ENCODE data around the gene FAM222B.

FAM222B gene

DNA sequence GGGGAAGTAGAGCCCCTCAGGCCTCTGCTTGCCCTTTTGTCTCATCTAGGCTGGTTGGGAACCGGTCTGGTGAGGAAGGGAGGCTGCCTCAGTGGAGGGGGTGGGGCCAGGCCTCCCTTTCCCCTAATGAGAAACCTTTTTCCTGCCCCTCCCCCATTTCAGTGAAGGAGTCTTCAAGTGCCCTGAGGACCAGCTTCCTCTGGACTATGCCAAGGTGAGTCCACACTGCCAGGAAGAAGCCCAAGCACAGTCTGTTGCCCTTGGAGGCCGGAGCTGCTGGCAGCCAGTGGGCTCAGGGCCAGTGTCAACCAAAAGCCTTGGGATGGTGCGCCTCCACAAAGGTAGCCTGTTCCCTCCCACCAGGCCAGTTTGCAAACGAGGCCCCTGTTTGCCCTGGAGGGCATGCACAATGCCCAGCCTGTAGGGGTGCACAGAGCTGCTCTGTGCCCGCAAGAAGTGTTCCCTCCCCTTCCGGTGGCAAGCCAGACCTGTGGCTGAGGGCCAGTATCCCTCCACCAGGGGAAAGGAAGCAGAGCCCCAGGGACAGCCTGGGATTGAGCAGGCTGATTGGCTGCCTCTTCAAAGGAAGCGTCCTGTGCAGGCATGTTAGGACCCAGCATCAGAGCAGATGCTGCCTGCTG lies 95.4 kb downstream of the FAM222B start:
- H3K4me2 ChIP-seq (ENCODE audit: low read length) = peak overlapping the region; percentile 96
- peaks cover 60% of the 10 kb centered on the region for H3K36me3 ChIP-seq (ENCODE audit: insufficient read depth, low read length)
- H3K9ac ChIP-seq (ENCODE audit: low read depth, low read length) = no peak overlapping the region
- no peaks in the 10 kb centered on the region for H3K27me3 ChIP-seq (ENCODE audit: control insufficient read depth, insufficient read depth, low read length)
- H3K9me3 ChIP-seq (replicated peaks; ENCODE audit: low read length) = no peaks in the 10 kb centered on the region
- H3K4me1 ChIP-seq (ENCODE audit: control insufficient read depth, insufficient read depth, low read length) = peaks cover 31% of the 10 kb centered on the region
- no peak overlapping the region for H3K4me3 ChIP-seq (ENCODE audit: low read length)

DNA sequence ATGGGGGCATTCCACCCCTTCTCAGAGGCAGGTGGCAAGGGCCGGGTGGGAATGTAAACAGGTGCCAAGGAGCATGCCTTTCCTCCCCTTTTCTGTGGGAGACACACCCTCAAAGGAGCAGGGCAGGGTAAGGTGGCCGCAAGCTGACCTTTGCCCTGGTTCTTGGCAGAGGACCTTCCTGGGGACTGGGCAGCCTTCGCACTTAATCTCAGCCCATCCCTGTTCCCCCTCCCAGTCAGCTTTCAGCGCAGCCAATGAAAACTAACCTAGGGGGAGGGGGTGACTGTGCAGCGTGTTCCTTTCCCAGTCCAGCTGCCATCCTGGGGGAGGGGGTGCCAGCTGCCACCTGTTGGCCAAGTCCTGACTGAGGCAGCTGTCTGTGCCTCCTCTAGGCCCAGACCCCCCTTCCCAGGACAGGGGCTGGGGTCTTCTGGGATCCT lies 96.0 kb downstream of the FAM222B start:
- Histone ChIP-seq H3K27me3 (ENCODE audit: control insufficient read depth, insufficient read depth, low read length) (no peaks in the 10 kb centered on the region), H3K4me3 (ENCODE audit: low read length) (peak overlapping the region; percentile 96), H3K4me1 (ENCODE audit: control insufficient read depth, insufficient read depth, low read length) (peaks cover 31% of the 10 kb centered on the region), H3K36me3 (ENCODE audit: insufficient read depth, low read length) (peaks cover 55% of the 10 kb centered on the region), H3K4me2 (ENCODE audit: low read length) (peak overlapping the region; percentile 96), H3K9ac (ENCODE audit: low read depth, low read length) (peak overlapping the region; percentile 9), H3K9me3 (replicated peaks; ENCODE audit: low read length) (no peaks in the 10 kb centered on the region)

DNA sequence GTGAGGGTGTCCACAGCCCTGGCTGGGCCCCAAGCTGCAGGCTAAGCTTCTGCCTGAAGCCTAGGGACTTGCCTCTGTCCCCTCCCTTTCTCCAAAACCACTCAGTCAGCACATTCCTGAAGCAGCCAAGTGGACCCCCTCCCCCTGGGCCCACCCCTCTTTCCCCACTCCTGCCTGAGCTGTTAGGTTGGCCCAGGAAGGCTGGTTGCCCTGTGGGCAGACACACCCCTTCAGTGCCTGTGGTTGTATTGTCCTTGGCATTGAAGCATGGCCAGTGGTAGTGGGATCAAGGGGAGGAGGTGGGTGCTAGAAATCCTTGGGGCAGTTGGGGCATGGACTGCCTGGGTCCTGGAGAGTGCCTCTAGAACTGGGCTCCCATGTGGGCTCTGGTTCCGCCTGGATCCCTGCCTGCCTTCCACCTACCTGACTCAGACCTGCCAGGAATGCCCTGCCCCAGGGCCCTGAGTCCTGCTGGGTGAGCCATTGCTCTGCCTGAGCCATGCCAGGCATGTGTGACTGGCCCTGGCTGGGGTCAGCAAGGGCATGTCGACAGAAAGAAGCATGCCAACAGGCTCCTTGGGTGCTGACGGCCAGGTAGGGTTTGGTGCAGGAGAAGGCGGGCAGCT lies 96.7 kb downstream of the FAM222B start:
- no peaks in the 10 kb centered on the region for H3K27me3 ChIP-seq (ENCODE audit: control insufficient read depth, insufficient read depth, low read length)
- H3K4me2 ChIP-seq (ENCODE audit: low read length) = peak overlapping the region; percentile 96
- H3K4me3 ChIP-seq (ENCODE audit: low read length) = peak overlapping the region; percentile 96
- H3K36me3 ChIP-seq (ENCODE audit: insufficient read depth, low read length) = peaks cover 50% of the 10 kb centered on the region
- H3K4me1 ChIP-seq (ENCODE audit: control insufficient read depth, insufficient read depth, low read length) = peaks cover 31% of the 10 kb centered on the region
- no peaks in the 10 kb centered on the region for H3K9me3 ChIP-seq (replicated peaks; ENCODE audit: low read length)
- peak overlapping the region; percentile 93 for H3K9ac ChIP-seq (ENCODE audit: low read depth, low read length)

DNA sequence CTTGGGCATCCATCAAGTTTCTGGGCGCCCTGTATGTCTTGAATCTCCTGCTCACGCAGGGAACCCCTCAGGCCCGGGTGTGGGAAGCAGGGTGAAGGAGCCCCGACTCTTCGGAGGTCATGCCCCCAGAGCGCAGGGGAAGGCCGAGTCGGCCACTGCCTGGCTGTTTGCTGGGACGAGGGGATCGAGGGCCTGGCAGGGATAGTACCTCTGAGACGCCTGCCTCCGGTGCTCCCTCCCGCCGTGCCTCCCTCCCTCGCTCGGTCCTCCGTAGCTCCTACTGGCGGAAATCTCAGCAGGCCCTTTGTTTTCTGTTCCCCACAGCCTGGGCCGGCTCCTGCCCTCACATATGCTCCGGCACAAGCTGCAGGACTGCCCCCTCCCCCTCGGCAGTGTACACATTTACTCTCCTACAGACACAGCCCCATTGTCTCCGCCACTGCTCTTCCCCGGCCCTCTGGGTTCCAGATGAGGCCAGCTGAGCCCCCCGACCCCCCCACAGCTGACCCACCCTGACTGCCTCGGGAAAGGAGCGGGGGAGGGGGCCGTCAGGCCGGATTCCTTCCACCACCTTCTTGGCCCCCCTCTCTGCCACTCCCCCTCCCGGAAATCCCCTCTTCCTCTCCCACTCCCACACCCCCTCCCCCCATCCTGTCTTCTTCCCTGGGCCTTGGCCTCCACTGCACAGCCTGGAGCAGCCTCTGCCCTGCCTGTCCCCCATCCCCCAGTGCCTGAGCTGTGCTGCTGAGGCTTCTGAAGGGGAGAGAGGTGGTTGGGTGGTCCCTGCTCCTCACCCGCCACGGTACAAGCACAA lies 97.4 kb downstream of the FAM222B start:
- H3K9me3 ChIP-seq (replicated peaks; ENCODE audit: low read length) = peaks cover 4% of the 10 kb centered on the region
- H3K36me3 ChIP-seq (ENCODE audit: insufficient read depth, low read length) = peaks cover 43% of the 10 kb centered on the region
- peak overlapping the region; percentile 93 for H3K9ac ChIP-seq (ENCODE audit: low read depth, low read length)
- H3K4me1 ChIP-seq (ENCODE audit: control insufficient read depth, insufficient read depth, low read length) = peaks cover 31% of the 10 kb centered on the region
- H3K4me3 ChIP-seq (ENCODE audit: low read length) = peak overlapping the region; percentile 96
- no peaks in the 10 kb centered on the region for H3K27me3 ChIP-seq (ENCODE audit: control insufficient read depth, insufficient read depth, low read length)
- peak overlapping the region; percentile 96 for H3K4me2 ChIP-seq (ENCODE audit: low read length)

DNA sequence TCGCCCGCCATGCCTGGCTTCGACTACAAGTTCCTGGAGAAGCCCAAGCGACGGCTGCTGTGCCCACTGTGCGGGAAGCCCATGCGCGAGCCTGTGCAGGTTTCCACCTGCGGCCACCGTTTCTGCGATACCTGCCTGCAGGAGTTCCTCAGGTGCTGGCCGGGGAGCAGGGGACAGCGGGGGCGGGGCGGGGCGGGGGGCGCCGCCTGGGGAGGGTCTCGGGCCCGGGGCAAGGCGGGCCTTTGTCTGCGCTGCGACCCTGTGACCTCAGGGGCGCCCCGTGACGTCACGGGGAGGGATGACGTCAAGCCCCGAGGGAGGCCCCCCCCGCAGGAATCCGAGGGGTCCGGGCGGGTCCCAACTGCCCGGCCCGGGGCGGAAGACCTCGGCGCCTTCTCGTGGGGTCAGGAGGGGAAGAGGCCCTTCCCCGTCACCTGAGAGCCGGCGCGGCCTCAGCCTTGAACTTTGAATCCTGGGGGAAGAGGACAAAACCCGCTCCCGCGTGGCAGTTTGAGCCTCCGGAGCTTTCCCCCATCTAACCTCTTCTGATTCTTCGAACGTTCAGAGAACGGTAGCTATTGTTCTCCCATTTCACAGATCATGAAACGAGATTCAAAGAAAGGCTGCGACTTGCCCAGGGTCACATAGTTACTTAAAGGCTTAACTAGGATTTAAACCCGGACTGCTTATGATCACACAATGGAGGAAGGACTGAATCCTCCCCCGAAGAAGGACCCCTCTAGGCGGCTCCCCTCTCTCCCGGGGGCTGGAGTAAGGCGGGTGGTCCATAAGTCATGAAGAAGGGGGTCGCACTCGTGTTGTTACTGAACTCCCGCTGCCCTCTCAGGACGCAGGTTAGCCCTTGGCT lies 98.3 kb downstream of the FAM222B start:
- H3K4me1 ChIP-seq (ENCODE audit: control insufficient read depth, insufficient read depth, low read length) = peaks cover 31% of the 10 kb centered on the region
- peak overlapping the region; percentile 96 for H3K4me2 ChIP-seq (ENCODE audit: low read length)
- H3K4me3 ChIP-seq (ENCODE audit: low read length) = peak overlapping the region; percentile 96
- H3K36me3 ChIP-seq (ENCODE audit: insufficient read depth, low read length) = peaks cover 36% of the 10 kb centered on the region
- no peaks in the 10 kb centered on the region for H3K27me3 ChIP-seq (ENCODE audit: control insufficient read depth, insufficient read depth, low read length)
- H3K9me3 ChIP-seq (replicated peaks; ENCODE audit: low read length) = peaks cover 5% of the 10 kb centered on the region
- H3K9ac ChIP-seq (ENCODE audit: low read depth, low read length) = peak overlapping the region; percentile 93

DNA sequence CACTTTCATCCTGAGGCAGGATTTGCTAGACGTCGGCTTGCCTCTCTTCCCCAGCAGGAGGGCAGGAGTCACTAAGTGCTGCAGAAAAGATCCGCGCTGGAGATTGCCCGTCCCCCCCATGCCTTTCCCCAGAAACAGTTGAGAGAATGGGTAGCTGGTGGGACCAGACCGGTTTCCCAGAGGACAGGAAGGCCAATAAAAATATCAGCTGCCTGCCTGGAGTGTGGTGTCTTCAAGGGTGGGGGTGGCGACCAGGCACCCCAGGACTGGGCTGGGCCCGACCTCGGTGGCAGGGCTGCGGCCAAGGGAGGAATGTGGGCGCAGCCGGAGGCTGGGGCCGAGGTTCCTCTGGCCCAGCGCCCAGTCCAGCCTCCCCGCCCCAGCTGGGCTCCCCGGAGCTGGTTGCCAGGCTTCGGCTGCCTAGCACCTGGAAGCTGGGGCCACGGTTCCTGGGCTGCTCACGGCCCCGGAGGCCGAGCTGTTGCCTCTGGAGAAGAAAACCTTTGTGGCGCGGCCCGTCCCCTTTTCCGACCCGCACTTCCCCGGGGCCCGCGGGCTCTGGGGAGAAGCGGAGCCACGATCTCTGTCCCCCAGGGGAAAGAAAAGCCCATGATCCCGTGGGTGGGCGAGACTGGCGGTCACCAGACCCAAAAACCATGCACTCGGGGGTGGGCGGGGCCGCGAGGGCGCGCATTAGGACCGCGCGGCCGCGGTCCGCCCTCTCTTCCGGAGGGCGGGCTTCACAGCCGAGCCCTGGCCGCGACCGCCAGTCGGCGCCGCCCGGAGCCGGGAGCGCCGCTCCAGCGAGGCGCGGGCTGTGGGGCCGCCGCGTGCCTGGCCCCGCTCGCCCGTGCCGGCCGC lies 99.1 kb downstream of the FAM222B start, which contains the start of gene TRAF4:
Gene TRAF4 (plus strand): TSS at position 769 of the 861 bp plus-strand sequence. CDS start 102 bp downstream, outside the sequence.
- peaks cover 31% of the 10 kb centered on the region for H3K4me1 ChIP-seq (ENCODE audit: control insufficient read depth, insufficient read depth, low read length)
- H3K9ac ChIP-seq (ENCODE audit: low read depth, low read length) = peak within 1 kb of the TSS; percentile 93
- H3K4me2 ChIP-seq (ENCODE audit: low read length) = peak within 1 kb of the TSS; percentile 96
- peaks cover 28% of the 10 kb centered on the region for H3K36me3 ChIP-seq (ENCODE audit: insufficient read depth, low read length)
- H3K9me3 ChIP-seq (replicated peaks; ENCODE audit: low read length) = peaks cover 5% of the 10 kb centered on the region
- H3K27me3 ChIP-seq (ENCODE audit: control insufficient read depth, insufficient read depth, low read length) = no peaks in the 10 kb centered on the region
- peak within 1 kb of the TSS; percentile 96 for H3K4me3 ChIP-seq (ENCODE audit: low read length)

DNA sequence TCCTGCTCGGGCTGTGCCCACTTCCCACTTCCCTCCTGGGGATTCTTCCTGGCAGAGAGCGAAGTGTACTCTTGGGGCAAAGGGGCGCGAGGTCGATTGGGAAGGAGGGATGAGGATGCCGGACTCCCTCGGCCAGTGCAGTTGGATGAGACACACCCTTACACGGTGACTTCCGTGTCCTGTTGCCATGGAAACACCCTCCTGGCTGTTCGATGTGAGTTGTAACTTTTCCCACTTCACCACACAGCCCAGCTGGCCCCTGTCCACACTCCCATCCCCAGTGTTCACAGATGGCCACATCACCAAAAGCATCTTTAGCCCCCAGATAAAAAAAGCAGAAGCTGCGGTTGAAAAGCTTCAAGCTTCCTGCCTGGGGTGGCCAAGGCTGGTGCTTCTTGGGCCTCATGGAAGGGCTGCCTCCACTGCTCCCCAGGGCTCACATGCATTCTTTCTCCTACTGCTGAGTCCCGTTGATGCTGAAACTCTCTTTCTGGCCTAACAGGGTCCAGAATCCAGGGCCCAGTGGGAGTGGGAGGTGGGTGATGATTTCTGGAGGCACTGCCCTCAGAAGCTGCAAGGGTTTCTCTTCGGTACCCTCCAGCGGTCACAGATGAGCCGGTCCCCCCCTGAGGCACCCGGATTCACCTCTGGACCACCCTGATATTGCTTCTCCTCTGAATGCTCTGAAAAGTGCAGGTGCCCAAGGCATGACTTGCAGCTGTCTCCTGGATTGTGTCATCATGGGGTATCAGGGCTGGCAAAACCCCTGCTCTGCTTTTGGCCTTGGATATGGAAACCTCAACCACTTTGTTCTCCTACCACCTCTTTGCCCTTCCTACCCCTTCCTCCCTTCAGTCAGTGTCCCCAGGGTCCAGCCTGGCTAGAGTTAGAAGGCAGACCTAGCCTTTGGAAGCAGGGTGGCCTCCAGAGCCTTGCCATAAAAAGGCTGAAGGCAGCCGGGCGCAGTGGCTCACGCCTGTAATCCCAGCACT lies 100.9 kb downstream of the FAM222B start:
- H3K9me3 ChIP-seq (replicated peaks; ENCODE audit: low read length) = peaks cover 5% of the 10 kb centered on the region
- no peak overlapping the region for H3K4me2 ChIP-seq (ENCODE audit: low read length)
- no peak overlapping the region for H3K9ac ChIP-seq (ENCODE audit: low read depth, low read length)
- H3K27me3 ChIP-seq (ENCODE audit: control insufficient read depth, insufficient read depth, low read length) = no peaks in the 10 kb centered on the region
- peaks cover 26% of the 10 kb centered on the region for H3K4me1 ChIP-seq (ENCODE audit: control insufficient read depth, insufficient read depth, low read length)
- peaks cover 12% of the 10 kb centered on the region for H3K36me3 ChIP-seq (ENCODE audit: insufficient read depth, low read length)
- no peak overlapping the region for H3K4me3 ChIP-seq (ENCODE audit: low read length)

DNA sequence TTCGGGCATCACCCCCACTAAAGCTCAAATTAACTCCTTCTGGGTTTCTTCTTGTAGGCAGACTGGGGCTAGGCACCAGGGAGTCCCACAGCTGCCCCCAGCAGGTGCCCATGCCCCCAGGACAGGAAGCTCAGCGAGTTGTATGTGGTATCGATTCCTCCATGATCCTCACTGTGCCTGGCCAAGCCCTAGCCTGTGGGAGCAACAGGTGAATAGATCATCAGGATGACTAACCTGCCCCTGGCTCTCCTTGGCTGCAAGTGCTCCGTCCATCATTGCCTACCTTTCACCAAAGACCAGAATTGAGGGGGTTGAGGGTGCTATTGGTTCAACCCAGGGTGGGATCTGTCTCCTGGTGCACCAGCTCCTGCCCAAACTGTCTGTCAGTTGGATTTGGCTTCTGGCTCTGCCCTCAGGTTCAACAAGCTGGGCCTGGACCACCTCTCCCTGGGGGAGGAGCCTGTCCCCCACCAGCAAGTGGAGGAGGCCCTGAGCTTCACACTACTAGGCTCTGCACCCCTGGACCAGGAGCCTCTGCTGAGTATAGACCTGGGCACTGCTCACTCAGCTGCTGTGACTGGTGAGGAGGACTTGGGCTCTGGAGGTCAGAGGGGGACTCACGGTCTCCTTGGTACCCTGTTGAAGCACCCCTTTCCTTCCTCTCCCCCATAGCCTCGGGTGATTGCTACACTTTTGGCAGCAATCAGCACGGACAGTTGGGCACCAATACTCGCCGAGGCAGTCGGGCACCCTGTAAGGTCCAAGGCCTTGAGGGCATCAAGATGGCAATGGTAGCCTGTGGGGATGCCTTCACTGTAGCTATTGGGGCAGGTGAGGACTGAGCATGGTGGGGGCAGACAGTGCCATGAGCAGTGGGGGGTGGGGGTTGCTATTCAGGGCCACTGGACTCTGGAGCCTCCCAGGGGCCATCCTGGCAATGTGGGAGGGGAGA lies 101.9 kb downstream of the FAM222B start:
- H3K4me1 ChIP-seq (ENCODE audit: control insufficient read depth, insufficient read depth, low read length) = peaks cover 16% of the 10 kb centered on the region
- H3K9ac ChIP-seq (ENCODE audit: low read depth, low read length) = no peak overlapping the region
- peaks cover 5% of the 10 kb centered on the region for H3K9me3 ChIP-seq (replicated peaks; ENCODE audit: low read length)
- H3K4me2 ChIP-seq (ENCODE audit: low read length) = no peak overlapping the region
- no peaks in the 10 kb centered on the region for H3K27me3 ChIP-seq (ENCODE audit: control insufficient read depth, insufficient read depth, low read length)
- H3K36me3 ChIP-seq (ENCODE audit: insufficient read depth, low read length) = peaks cover 6% of the 10 kb centered on the region
- H3K4me3 ChIP-seq (ENCODE audit: low read length) = no peak overlapping the region

Data from skeletal muscle satellite cell (primary cell).